Measurements from ENCODE around the gene AMIGO3.

Gene AMIGO3

GRCh38 chr3:49725906-49726681, 6.6 kb upstream of the AMIGO3 start:
- no peak for TF ChIP-seq CTCF (IDR thresholded peaks at IDR 0.05; ENCODE audit: low read length, missing control alignments)
- no peak overlapping the region for H3K4me3 ChIP-seq (replicated peaks; ENCODE audit: low read depth, low read length)
- DNase-seq (ENCODE audit: low read depth): no peak

- DNase-seq (ENCODE audit: low read depth): no peak
- no peak for TF ChIP-seq CTCF (IDR thresholded peaks at IDR 0.05; ENCODE audit: low read length, missing control alignments)
- H3K4me3 ChIP-seq (replicated peaks; ENCODE audit: low read depth, low read length): peak overlapping the region; percentile 61
Observed at GRCh38 chr3:49724586-49724985, 5.1 kb upstream of the AMIGO3 start.

GRCh38 chr3:49723628-49724551, 4.4 kb upstream of the AMIGO3 start, which contains the start of gene GMPPB:
GMPPB (minus strand) TSS chr3:49723951; CDS start chr3:49723726, 225 bp downstream.
- peak within 1 kb of the TSS; percentile 99 for H3K4me3 ChIP-seq (replicated peaks; ENCODE audit: low read depth, low read length)
- TF ChIP-seq CTCF (IDR thresholded peaks at IDR 0.05; ENCODE audit: low read length, missing control alignments): no peak

GRCh38 chr3:49723296-49723627, 3.8 kb upstream of the AMIGO3 start:
- peak; percentile 33 for DNase-seq (ENCODE audit: low read depth)
- no peak for TF ChIP-seq CTCF (IDR thresholded peaks at IDR 0.05; ENCODE audit: low read length, missing control alignments)

More at GRCh38 chr3:49723628-49724551, 4.4 kb upstream of the AMIGO3 start, which contains the start of gene GMPPB:
- peak; percentile 96 for DNase-seq (ENCODE audit: low read depth)

GRCh38 chr3:49722896-49723295, 3.4 kb upstream of the AMIGO3 start:
- DNase-seq (ENCODE audit: low read depth): no peak
- H3K4me3 ChIP-seq (replicated peaks; ENCODE audit: low read depth, low read length): peak overlapping the region; percentile 99
- TF ChIP-seq CTCF (IDR thresholded peaks at IDR 0.05; ENCODE audit: low read length, missing control alignments): no peak

More at GRCh38 chr3:49723296-49723627, 3.8 kb upstream of the AMIGO3 start:
- peak overlapping the region; percentile 99 for H3K4me3 ChIP-seq (replicated peaks; ENCODE audit: low read depth, low read length)

GRCh38 chr3:49721896-49722781, 2.7 kb upstream of the AMIGO3 start:
- TF ChIP-seq CTCF (IDR thresholded peaks at IDR 0.05; ENCODE audit: low read length, missing control alignments): no peak
- no peak for DNase-seq (ENCODE audit: low read depth)
- peak overlapping the region; percentile 99 for H3K4me3 ChIP-seq (replicated peaks; ENCODE audit: low read depth, low read length)

Data from fibroblast of pulmonary artery (primary cell).